Activated effector memory CD4-positive, alpha-beta T cell treated with Interleukin-2 at 50 U/mL for 16 hours (primary cell): ENCODE measurements around the gene TAF6L.
A peak's percentile ranks its signal among the peaks of the same experiment; 100 is the strongest.
"Not testable (repeated sequence)": the region's sequence is repeated elsewhere in the genome, so short reads cannot be mapped to it uniquely, and the experiment has no call there.

Source experiments
- DNase-seq: peaks from one replicate; pipeline ENCODE4 v3.0.0-alpha.2; 2020

The TAF6L gene

GRCh38 chr11:62805961-62806441 is 34.8 kb downstream of the TAF6L start:
- no peak for DNase-seq

DNA sequence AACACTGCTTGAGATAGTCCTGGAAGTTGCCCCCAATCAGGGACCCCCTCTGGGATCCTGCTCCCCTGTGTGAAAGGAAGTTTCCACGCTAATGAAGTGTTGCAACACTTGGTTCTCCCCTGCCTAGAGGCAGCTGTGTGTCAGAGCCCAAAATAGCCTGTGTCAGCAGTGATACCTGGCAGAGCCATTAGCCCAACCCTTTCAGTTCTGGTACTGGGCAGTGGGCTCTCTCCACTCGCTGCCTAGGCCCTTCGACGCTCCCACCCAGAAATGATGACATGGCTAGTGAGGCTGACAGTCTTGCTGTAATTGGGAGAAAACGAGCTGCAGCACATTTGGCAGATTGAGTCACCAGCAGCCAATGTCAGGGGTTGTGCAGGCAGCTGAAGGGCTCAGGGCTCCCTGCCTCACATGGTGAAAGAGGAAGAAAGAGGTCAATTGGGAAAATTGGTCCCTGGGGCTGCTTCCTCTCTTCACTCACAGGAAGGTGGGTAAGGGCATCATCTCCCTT is 35.5 kb downstream of the TAF6L start:
- no peak for DNase-seq

DNA sequence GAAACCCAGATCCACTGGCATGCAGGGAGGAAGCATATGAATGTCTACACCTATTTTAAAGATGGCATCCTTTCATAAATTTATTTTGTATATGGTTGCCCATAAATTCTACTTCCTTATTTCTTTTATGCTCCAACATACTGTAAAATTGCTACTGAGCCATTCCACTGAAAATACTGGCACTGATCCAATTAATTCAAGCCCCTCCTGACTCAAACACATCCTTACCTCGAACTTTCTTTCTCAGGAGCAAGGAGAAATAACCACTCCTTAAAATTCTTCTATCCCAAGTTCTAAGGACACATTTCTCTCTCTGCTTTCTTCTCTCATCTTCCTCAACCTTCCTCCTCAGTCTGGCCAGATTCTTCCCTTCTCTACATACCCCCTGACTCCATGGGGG is 39.6 kb downstream of the TAF6L start:
- DNase-seq: no peak

- no peak for DNase-seq
Measured at GRCh38 chr11:62811659-62812058, 40.5 kb downstream of the TAF6L start.

- no peak for DNase-seq
Measured at GRCh38 chr11:62816557-62816956, 45.4 kb downstream of the TAF6L start.

- DNase-seq: no peak
Measured at GRCh38 chr11:62817129-62817528, 45.9 kb downstream of the TAF6L start.

GRCh38 chr11:62823677-62824076 is 52.5 kb downstream of the TAF6L start:
- no peak for DNase-seq

DNA sequence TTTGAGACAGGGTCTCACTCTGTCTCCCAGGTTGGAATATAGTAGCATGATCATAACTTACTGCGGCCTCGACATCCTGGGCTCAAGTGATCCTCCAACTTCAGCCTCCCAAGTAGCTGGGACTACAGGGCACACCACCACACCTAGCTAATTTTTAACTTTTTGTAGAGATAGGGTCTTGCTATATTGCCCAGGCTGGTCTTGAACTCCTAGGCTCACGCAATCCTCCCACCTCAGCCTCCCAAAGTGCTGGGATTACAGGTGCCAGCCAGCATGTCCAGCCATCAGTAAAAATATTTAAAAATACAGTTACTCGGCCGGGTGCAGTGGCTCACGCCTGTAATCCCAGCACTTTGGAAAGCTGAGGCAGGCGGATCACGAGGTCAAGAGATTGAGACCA is 56.9 kb downstream of the TAF6L start:
- not testable (repeated sequence) for DNase-seq

DNA sequence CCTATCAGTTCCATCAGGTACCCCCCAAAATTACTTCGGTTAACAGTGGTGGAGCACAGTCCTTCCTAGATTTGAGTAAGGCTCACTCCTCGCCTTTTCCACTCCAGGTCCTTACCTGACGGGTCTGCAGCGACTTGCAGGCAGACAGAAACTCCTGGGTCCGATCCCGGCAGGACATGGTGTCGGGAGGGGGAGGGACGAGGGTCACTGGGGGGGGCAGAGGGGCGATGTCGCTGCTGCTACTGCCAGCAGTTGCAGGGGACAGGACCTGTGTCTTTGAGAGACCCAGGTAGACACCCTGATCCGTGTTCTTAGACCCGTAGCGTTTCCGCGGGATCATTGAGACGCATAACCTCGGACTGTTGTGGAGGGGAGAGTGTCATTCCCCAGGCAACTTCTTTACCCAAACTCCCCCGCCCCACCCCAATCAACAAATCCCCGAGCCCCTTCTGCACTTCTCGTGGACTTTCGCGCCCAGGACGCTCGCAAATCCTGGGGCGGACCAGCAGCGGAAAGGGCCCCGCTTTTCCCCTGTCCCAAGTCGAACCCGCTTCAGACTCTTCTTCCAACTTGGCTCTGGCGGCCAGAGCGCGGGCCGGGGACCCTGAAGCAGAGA is 59.8 kb downstream of the TAF6L start:
- no peak for DNase-seq

- DNase-seq: peak; percentile 99
Measured at GRCh38 chr11:62831520-62832335, 60.5 kb downstream of the TAF6L start, which contains the start of gene STX5. TSS of gene STX5 (minus strand) at chr11:62832051. CDS start at chr11:62831243, 808 bp downstream.

DNA sequence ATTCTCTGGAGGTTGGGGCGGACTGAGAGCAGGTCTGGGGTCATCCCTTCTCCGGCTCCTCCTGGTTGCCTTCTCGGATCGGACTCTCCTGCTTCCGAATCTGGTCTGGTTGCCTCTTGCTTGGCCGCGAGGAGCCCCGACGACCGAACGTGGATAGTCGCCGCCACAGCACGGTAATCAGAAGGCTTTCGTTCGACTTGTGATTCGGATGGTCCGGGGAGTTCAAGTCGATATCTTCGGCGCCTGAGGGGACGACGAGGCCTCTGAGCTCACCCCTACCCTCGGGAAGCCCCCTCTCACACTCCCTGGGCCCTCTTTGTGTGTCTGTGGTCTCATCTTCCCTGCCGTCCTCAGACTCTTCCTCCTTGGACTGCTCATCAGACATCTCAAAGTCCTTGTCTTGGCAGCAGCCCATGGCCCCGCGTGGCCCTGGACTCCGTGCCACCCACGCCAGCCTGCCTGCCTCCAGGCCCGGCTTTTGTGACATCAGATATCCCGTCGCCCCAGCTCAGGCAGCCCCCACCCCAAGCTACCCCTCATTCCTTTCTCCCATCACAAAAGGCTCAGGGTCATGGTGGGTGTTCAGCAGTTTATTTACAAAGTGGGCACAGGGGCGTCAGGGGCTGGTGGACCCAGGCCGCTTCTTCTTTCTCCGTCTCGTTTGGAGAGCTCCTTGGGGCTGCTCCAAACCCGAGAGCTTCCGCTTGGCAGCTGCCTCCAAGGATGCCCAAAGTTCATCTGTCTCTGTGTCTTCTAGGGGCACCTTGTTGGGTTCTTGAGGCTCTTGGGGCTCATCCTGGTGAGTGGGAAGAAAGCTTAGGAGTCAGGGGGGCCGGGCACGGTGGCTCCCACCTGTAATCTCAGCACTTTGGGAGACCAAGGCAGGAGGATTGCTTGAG is 61.4 kb downstream of the TAF6L start, which contains the start of gene TEX54:
Gene TEX54, minus strand, starts transcription at position 506 of the 899 bp plus-strand sequence.
- no peak for DNase-seq

GRCh38 chr11:62835336-62835735 is 64.1 kb downstream of the TAF6L start:
- no peak for DNase-seq
